Stimulated activated CD8-positive, alpha-beta memory T cell treated with anti-CD3 and anti-CD28 coated beads, Interleukin-4, amount 100 ng/mL, for 48 hours (primary cell): ENCODE data around the gene KRT77.
"Not testable (repeated sequence)": the region's sequence is repeated elsewhere in the genome, so short reads cannot be mapped to it uniquely, and the experiment has no call there.

Experiments used
- DNase-seq: peaks from one replicate; pipeline ENCODE4 v3.0.0-alpha.2; 2020

The KRT77 gene

GRCh38 chr12:52703424-52703823 is at the start of gene KRT77:
Gene KRT77 (minus strand): TSS chr12:52703524. CDS start chr12:52703434, 90 bp downstream.
- DNase-seq: no peak

- DNase-seq: no peak
Observed at GRCh38 chr12:52752516-52752915, 49.2 kb upstream of the KRT77 start.

GRCh38 chr12:52751795-52752194 is 48.5 kb upstream of the KRT77 start:
- DNase-seq: no peak

- not testable (repeated sequence) for DNase-seq
Observed at GRCh38 chr12:52750532-52750931, 47.2 kb upstream of the KRT77 start.

GRCh38 chr12:52749827-52750226 is 46.5 kb upstream of the KRT77 start:
- no peak for DNase-seq

- DNase-seq: no peak
Observed at GRCh38 chr12:52748578-52748977, 45.3 kb upstream of the KRT77 start.

GRCh38 chr12:52745554-52745953 is 42.2 kb upstream of the KRT77 start:
- DNase-seq: no peak

GRCh38 chr12:52744493-52745156 is 41.3 kb upstream of the KRT77 start:
- DNase-seq: no peak

GRCh38 chr12:52742822-52743457 is 39.6 kb upstream of the KRT77 start:
- no peak for DNase-seq

- DNase-seq: no peak
Observed at GRCh38 chr12:52742196-52742580, 38.9 kb upstream of the KRT77 start.

GRCh38 chr12:52741375-52742195 is 38.3 kb upstream of the KRT77 start:
- DNase-seq: peak; percentile 81

- no peak for DNase-seq
Observed at GRCh38 chr12:52740584-52740983, 37.3 kb upstream of the KRT77 start.

- DNase-seq: no peak
Observed at GRCh38 chr12:52739963-52740362, 36.6 kb upstream of the KRT77 start.

GRCh38 chr12:52735816-52736632 is 32.7 kb upstream of the KRT77 start:
- DNase-seq: no peak

- DNase-seq: no peak
Observed at GRCh38 chr12:52735106-52735505, 31.8 kb upstream of the KRT77 start.

GRCh38 chr12:52730793-52731192 is 27.5 kb upstream of the KRT77 start:
- DNase-seq: no peak

GRCh38 chr12:52730383-52730782 is 27.1 kb upstream of the KRT77 start:
- no peak for DNase-seq

GRCh38 chr12:52729147-52729546 is 25.8 kb upstream of the KRT77 start:
- DNase-seq: no peak

- no peak for DNase-seq
Observed at GRCh38 chr12:52728374-52728773, 25.1 kb upstream of the KRT77 start.

GRCh38 chr12:52727037-52727436 is 23.7 kb upstream of the KRT77 start:
- DNase-seq: no peak

GRCh38 chr12:52726451-52726850 is 23.1 kb upstream of the KRT77 start:
- no peak for DNase-seq

GRCh38 chr12:52724384-52724783 is 21.1 kb upstream of the KRT77 start:
- DNase-seq: no peak

- DNase-seq: no peak
Observed at GRCh38 chr12:52722680-52723079, 19.4 kb upstream of the KRT77 start.
